Ovary (tissue), 9 donors: ENCODE results near the gene KAT6B. TPM values are rescaled to one million over a fixed set of nuclear protein-coding genes. Genes with fewer than 3 reads are reported as not detected.
A peak's percentile ranks its signal among the peaks of the same experiment; 100 is the strongest.

ENCODE experiments used
- DNase-seq, 5 donors: peaks; one replicate each; pipeline ENCODE4 v3.0.0-alpha.2; 2019 to 2020
- H3K27ac ChIP-seq, 2 donors: fragments of 200-600 bp; one replicate each; pipeline versions ENCODE4 v1.5.1 to v1.8.0; 2019 to 2022
- H3K27me3 ChIP-seq: fragments of 200-600 bp; one replicate; pipeline ENCODE4 v1.8.0; 2022
- H3K36me3 ChIP-seq: fragments of 200-600 bp; sonication (generic); one replicate; pipeline ENCODE4 v1.5.1; 2019
- H3K4me1 ChIP-seq: one replicate; pipeline ENCODE4 v1.8.1; 2013; ENCODE audit warnings: mild to moderate bottlenecking, moderate library complexity; ENCODE audit not compliant: insufficient read depth
- H3K4me3 ChIP-seq: fragments of 200-600 bp; sonication (generic); one replicate; pipeline ENCODE4 v1.5.1; 2017
- H3K9me3 ChIP-seq, 2 donors: fragments of 200-600 bp in 1 of 2; sonication (generic) in 1 of 2; one replicate each; pipeline versions ENCODE4 v1.5.1 to v1.8.1; 2013 to 2019; ENCODE audit warnings: mild to moderate bottlenecking in 1 of 2, moderate library complexity in 1 of 2
- EP300 ChIP-seq: sonication (generic); formaldehyde crosslinking; IDR thresholded peaks from one replicate; pipeline ENCODE4 v1.6.1; 2017; ENCODE audit warnings: antibody characterized with exemption
- POLR2A ChIP-seq: fragments of 450-650 bp; IDR thresholded peaks from one replicate; pipeline ENCODE4 v1.6.1; 2017; ENCODE audit warnings: antibody characterized with exemption, mild to moderate bottlenecking, moderate library complexity
- WGBS, 3 donors: extraction: QIAGEN DNeasy Blood & Tissue Kit in 1 of 3; methylation state at CpG; one replicate each; pipeline versions ENCODE4 v1.1.5 to v1.1.7; 2013 to 2017; 5-methylcytosine and 5-hydroxymethylcytosine counted together
- intact Hi-C, 4 donors: fragments of 100-400 bp; cut with DNase I; formaldehyde crosslinking; loops; one replicate each; pipeline versions ENCODE4 v1.11.0 to v1.15.1; 2022 to 2023
- polyA plus RNA-seq, 2 donors: library from polyadenylated mRNA; stranded (reverse); fragments of 200-250 nt in 1 of 2; fragments of 350-450 nt in 1 of 2; fragmentation: Illumina TruSeq in 1 of 2; extraction: RNeasy Lipid Tissue Mini Kit (QIAGEN cat#74804) in 1 of 2; gene quantifications; one replicate each; pipeline ENCODE4 v1.2.3, GENCODE V29; 2013 to 2014
- total RNA-seq, 7 donors: library from RNA; depleted of rRNA in 2 of 7; stranded (reverse); fragments of >200 nt in 2 of 7; fragmentation: NEBNext Ultra II Directional in 3 of 7; extraction: Animal tissue kit (Norgen Biotek cat#: 25700) in 3 of 7; gene quantifications; one replicate each; pipeline versions ENCODE4 v1.1.0 to v1.2.4, GENCODE V29; 2016 to 2023
- TF ChIP-seq, protein P1 (sequence below), 3 donors: fragments of 450-650 bp in 2 of 3; fragments of 200-600 bp in 1 of 3; IDR thresholded peaks; one replicate each; pipeline versions ENCODE4 v1.5.1 to v1.8.0; 2016 to 2022; ENCODE audit warnings: antibody characterized with exemption in 3 of 3, mild to moderate bottlenecking in 1 of 3
- donor health status: DM: no; HTN: no; CAD: no; lungs with moderate emphysema.
- donor health status: DM: no; HTN: no; CAD: no.
- donor health status: Bipolar disorder and iron deficiency.
- donor health status: DM: yes; HTN: yes; CAD: no.
- donor health status: DM: no; HTN: no; CAD: no.
- donor health status: DM: yes; HTN: yes; CAD: no.

KAT6B gene
- total and polyA plus RNA-seq, 9 donors, result 14.9 to 61.6 (median 49.2) TPM

DNA sequence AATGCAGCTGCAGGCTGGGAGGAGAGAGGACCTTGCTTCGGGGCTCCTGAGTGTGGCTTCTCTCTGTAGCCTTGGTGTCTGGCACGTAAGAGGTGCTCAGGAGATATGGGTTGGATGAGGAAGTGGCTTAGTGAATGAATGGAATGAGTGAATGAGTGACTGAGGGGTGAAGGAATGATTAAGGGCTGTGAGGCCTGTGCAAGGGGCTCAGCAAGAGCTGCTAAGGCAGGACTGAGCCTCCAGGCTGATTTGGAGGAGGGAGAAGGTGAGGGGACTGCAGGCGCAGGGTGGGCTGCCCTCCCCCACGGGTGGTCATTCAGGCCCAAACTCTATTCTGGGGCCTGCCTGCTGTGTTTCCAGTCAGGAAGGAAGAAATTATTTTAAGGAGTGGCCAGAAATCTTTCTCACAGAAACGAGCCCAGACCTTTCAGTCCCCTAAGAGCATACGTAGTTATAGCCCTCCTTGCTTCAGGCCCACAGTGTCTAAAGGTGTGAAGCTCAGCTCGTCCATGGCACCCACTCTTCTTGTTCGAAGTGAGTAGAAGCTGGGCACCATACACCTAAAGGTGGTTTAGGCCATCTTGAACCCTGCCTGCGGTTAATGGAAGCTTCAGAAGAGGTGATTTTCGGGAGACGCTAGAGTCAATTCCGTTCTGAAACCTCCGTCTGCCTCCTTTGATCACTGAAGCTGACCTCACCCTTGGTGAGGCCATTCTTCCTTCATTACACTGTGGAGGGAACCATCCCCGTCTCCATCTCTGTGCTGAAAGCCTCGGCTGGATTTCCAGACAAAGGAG is 235.5 kb downstream of the KAT6B start:
- H3K27ac ChIP-seq, result no peak overlapping the region
- H3K4me3 ChIP-seq, result no peak overlapping the region
- 88 to 90% (median 89%) methylated on average over 15 of the region's 15 CpGs for WGBS, 3 donors
- no peaks in the 10 kb centered on the region for H3K9me3 ChIP-seq
- intact Hi-C loops, result no loop called here
- H3K36me3 ChIP-seq, result no peaks in the 10 kb centered on the region
- no peak for DNase-seq
- TF ChIP-seq, protein P1, sequence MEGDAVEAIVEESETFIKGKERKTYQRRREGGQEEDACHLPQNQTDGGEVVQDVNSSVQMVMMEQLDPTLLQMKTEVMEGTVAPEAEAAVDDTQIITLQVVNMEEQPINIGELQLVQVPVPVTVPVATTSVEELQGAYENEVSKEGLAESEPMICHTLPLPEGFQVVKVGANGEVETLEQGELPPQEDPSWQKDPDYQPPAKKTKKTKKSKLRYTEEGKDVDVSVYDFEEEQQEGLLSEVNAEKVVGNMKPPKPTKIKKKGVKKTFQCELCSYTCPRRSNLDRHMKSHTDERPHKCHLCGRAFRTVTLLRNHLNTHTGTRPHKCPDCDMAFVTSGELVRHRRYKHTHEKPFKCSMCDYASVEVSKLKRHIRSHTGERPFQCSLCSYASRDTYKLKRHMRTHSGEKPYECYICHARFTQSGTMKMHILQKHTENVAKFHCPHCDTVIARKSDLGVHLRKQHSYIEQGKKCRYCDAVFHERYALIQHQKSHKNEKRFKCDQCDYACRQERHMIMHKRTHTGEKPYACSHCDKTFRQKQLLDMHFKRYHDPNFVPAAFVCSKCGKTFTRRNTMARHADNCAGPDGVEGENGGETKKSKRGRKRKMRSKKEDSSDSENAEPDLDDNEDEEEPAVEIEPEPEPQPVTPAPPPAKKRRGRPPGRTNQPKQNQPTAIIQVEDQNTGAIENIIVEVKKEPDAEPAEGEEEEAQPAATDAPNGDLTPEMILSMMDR (IDR thresholded peaks at IDR 0.05), result no peak
- no peaks in the 10 kb centered on the region for H3K27me3 ChIP-seq
- H3K4me1 ChIP-seq, result no peaks in the 10 kb centered on the region

DNA sequence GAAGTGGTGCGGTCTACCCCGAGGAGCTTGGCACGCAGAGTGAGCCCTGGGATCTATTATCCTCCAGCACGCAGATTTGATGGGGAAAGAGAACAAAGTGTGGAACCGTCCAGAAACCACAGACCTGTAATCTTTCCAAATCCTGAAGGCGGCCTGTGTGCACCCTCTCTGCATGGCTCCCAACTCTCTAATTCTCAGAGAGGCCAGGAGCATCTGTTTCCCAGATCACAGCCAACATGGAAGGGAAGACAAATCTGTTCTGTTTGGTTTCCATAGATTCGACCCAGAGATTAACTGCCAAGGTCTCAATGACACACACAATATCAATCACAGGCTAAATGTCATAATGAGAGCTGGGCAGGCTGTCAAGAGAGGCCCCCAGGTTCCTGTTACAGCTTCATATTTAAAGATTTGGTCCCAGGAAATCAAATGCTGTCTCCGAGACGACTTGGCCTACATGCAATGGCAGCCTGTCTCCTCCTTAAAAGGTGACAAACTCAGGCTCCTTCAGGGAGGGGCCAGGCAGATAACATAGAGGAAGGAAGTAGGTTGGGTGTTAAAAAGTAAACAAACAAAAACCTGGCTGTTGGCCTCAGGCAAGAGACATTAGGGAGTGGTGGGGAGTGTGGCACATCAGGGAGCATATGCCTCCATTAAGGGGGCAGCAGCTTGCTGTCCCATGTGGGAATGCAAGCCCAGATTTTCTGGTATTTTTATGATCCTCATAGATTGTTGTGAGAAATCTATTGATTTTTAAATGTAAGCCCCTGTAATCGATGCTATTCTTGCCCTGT is 236.3 kb downstream of the KAT6B start:
- TF ChIP-seq POLR2A (no peak), EP300 (no peak)
- TF ChIP-seq, protein P1 (IDR thresholded peaks at IDR 0.05), result no peak
- H3K27me3 ChIP-seq, result no peaks in the 10 kb centered on the region
- H3K36me3 ChIP-seq, result no peaks in the 10 kb centered on the region
- no peak overlapping the region for H3K27ac ChIP-seq
- WGBS, 3 donors, result 75 to 79% (median 75%) methylated on average over 10 of the region's 10 CpGs
- no peaks in the 10 kb centered on the region for H3K9me3 ChIP-seq
- intact Hi-C loops, result no loop called here
- H3K4me3 ChIP-seq, result no peak overlapping the region
- DNase-seq, result no peak
- no peaks in the 10 kb centered on the region for H3K4me1 ChIP-seq

DNA sequence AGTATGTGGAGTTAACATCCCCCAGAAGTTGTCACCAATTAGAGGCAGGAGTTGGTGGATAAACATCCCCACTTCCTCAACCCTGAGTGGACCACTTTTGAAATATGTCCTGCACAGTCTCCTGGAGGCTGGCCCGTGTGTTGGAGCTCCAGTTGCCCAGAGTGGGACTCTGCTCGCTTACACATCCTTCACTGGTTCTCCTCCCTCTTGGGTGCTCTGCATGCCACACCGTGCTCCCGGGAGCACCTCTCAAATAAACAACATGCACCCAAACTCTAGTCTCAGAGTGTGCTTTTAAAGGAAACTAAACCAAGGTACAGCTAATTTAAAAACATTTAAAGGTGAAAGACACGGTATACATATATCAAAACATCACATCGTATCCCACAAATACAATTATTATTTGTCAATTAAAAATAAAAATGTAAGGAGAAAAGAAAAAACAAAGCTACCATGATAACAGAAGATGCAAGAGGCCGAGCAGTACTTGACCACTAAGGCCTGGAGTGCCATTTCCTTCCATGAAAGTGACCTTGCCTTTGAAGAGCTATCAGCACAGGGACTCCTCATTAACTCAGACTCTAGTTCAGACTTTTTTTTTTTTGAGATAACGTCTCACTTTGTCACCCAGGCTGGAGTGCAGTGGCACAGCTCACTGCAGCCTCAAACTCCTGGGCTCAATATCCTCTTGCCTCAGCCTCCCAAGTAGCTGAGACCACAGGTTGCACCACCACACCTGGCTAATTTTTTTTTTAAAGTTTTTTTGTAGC is 237.2 kb downstream of the KAT6B start:
- H3K27ac ChIP-seq, result peak overlapping the region in 1 of 2 donors; percentile 30
- no peaks in the 10 kb centered on the region for H3K36me3 ChIP-seq
- no peak for TF ChIP-seq POLR2A
- no peak for TF ChIP-seq EP300
- TF ChIP-seq, protein P1 (IDR thresholded peaks at IDR 0.05), result no peak
- intact Hi-C loops, result no loop called here
- 80 to 88% (median 85%) methylated on average over 8 of the region's 8 CpGs for WGBS, 3 donors
- H3K4me1 ChIP-seq, result no peaks in the 10 kb centered on the region
- H3K27me3 ChIP-seq, result no peaks in the 10 kb centered on the region
- DNase-seq, result no peak
- H3K9me3 ChIP-seq, result no peaks in the 10 kb centered on the region
- H3K4me3 ChIP-seq, result no peak overlapping the region

DNA sequence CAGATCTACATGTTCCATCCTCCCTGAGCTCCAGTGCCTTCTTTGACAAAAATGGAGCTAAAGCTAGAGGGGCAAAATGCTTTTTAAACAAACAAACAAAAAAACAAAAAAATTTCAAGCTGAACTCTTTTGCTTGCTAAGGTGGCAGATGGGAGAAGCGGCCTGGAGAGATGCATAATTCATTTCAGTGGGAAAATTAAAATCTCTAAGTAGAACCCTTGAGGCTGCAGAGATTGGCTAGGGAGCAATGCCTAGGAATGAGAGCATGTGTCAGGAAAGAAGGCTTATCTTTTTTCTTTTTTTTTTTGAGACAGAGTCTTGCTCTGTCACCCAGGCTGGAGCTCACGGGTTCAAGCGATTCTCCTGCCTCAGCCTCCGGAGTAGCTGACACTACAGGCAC is 238.7 kb downstream of the KAT6B start:
- TF ChIP-seq, protein P1 (IDR thresholded peaks at IDR 0.05), result no peak
- TF ChIP-seq POLR2A (no peak), EP300 (no peak)
- Histone ChIP-seq H3K4me3 (no peak overlapping the region), H3K36me3 (no peaks in the 10 kb centered on the region), H3K27ac (peak overlapping the region in 1 of 2 donors; percentile 42), H3K9me3 (no peaks in the 10 kb centered on the region), H3K27me3 (no peaks in the 10 kb centered on the region), H3K4me1 (no peaks in the 10 kb centered on the region)
- intact Hi-C loops, result no loop called here
- WGBS, 3 donors, result 50 to 63% (median 60%) methylated on average over 4 of the region's 4 CpGs
- no peak for DNase-seq
